Parathyroid adenoma (tissue), 2 donors: ENCODE data around the gene SORCS2.

Source experiments
- H2AFZ ChIP-seq: fragments of 300-600 bp; sonication (generic); one replicate; pipeline ENCODE4 v1.7.0; 2017; ENCODE audit warnings: antibody characterized with exemption, mild to moderate bottlenecking
- H3K27ac ChIP-seq: fragments of 300-600 bp; sonication (generic); one replicate; pipeline ENCODE4 v1.7.0; 2017
- H3K27me3 ChIP-seq: fragments of 300-600 bp; sonication (generic); one replicate; pipeline ENCODE4 v1.7.0; 2017; ENCODE audit warnings: low read length; ENCODE audit not compliant: control insufficient read depth, insufficient read depth
- H3K36me3 ChIP-seq: fragments of 300-600 bp; sonication (generic); one replicate; pipeline ENCODE4 v1.7.0; 2017; ENCODE audit warnings: low read length; ENCODE audit not compliant: control insufficient read depth, insufficient read depth
- H3K4me1 ChIP-seq: fragments of 300-600 bp; sonication (generic); one replicate; pipeline ENCODE4 v1.7.0; 2017; ENCODE audit warnings: control low read depth
- H3K4me2 ChIP-seq: fragments of 300-600 bp; sonication (generic); one replicate; pipeline ENCODE4 v1.7.0; 2017; ENCODE audit warnings: low read length
- H3K4me3 ChIP-seq: fragments of 300-600 bp; sonication (generic); one replicate; pipeline ENCODE4 v1.7.0; 2017; ENCODE audit warnings: low read depth, low read length
- H3K79me2 ChIP-seq: fragments of 300-600 bp; sonication (generic); one replicate; pipeline ENCODE4 v1.7.0; 2017; ENCODE audit warnings: control low read depth
- H3K9ac ChIP-seq: fragments of 300-600 bp; sonication (generic); one replicate; pipeline ENCODE4 v1.7.0; 2017; ENCODE audit warnings: mild to moderate bottlenecking
- H3K9me3 ChIP-seq: fragments of 300-600 bp; sonication (generic); one replicate; pipeline ENCODE4 v1.7.0; 2017; ENCODE audit warnings: low read length; ENCODE audit not compliant: control insufficient read depth
- CTCF ChIP-seq: fragments of 300-600 bp; sonication (generic); IDR thresholded peaks from one replicate; pipeline ENCODE4 v1.7.0; 2017; ENCODE audit warnings: antibody characterized with exemption, mild to moderate bottlenecking
- donor health status: primary hyperparathyroidism.

The SORCS2 gene

GRCh38 chr4:7652451-7652881 is 460.1 kb downstream of the SORCS2 start:
- Histone ChIP-seq H3K4me3 (no peak overlapping the region), H3K27ac (no peak overlapping the region), H3K4me2 (no peak overlapping the region), H3K9ac (no peak overlapping the region), H3K9me3 (no peaks in the 10 kb centered on the region), H3K79me2 (no peaks in the 10 kb centered on the region), H3K36me3 (no peaks in the 10 kb centered on the region), H3K27me3 (no peaks in the 10 kb centered on the region), H2AFZ (no peak overlapping the region), H3K4me1 (no peaks in the 10 kb centered on the region)
- no peak for TF ChIP-seq CTCF

- H3K4me3 ChIP-seq = no peak overlapping the region
- no peak overlapping the region for H3K9ac ChIP-seq
- TF ChIP-seq CTCF = no peak
- no peaks in the 10 kb centered on the region for H3K27me3 ChIP-seq
- no peaks in the 10 kb centered on the region for H3K4me1 ChIP-seq
- no peak overlapping the region for H3K4me2 ChIP-seq
- no peaks in the 10 kb centered on the region for H3K36me3 ChIP-seq
- no peaks in the 10 kb centered on the region for H3K79me2 ChIP-seq
- no peak overlapping the region for H3K27ac ChIP-seq
- H2AFZ ChIP-seq = no peak overlapping the region
- no peaks in the 10 kb centered on the region for H3K9me3 ChIP-seq
Measured at GRCh38 chr4:7652906-7653305, 460.6 kb downstream of the SORCS2 start.

- no peak overlapping the region for H3K4me2 ChIP-seq
- no peaks in the 10 kb centered on the region for H3K36me3 ChIP-seq
- no peak overlapping the region for H2AFZ ChIP-seq
- no peaks in the 10 kb centered on the region for H3K4me1 ChIP-seq
- H3K27me3 ChIP-seq = no peaks in the 10 kb centered on the region
- H3K9ac ChIP-seq = no peak overlapping the region
- H3K79me2 ChIP-seq = no peaks in the 10 kb centered on the region
- no peak overlapping the region for H3K4me3 ChIP-seq
- H3K9me3 ChIP-seq = no peaks in the 10 kb centered on the region
- no peak for TF ChIP-seq CTCF
- H3K27ac ChIP-seq = no peak overlapping the region
Measured at GRCh38 chr4:7653510-7654369, 461.4 kb downstream of the SORCS2 start.

GRCh38 chr4:7654550-7655445 is 462.5 kb downstream of the SORCS2 start:
- no peak overlapping the region for H2AFZ ChIP-seq
- H3K4me2 ChIP-seq = no peak overlapping the region
- H3K4me1 ChIP-seq = no peaks in the 10 kb centered on the region
- no peaks in the 10 kb centered on the region for H3K36me3 ChIP-seq
- no peak overlapping the region for H3K27ac ChIP-seq
- no peaks in the 10 kb centered on the region for H3K9me3 ChIP-seq
- H3K4me3 ChIP-seq = no peak overlapping the region
- no peaks in the 10 kb centered on the region for H3K79me2 ChIP-seq
- H3K9ac ChIP-seq = no peak overlapping the region
- no peak for TF ChIP-seq CTCF
- no peaks in the 10 kb centered on the region for H3K27me3 ChIP-seq
